Transverse colon (tissue), 4 donors: Measurements from ENCODE around the gene BMPR2. TPM values are rescaled to one million over a fixed set of nuclear protein-coding genes. Genes with fewer than 3 reads are reported as not detected.

Source experiments
- DNase-seq: peaks from one replicate; pipeline ENCODE4 v3.0.0-alpha.2; 2019
- H3K27ac ChIP-seq, 4 donors: fragments of 200-600 bp; sonication (generic); 2 replicates each; pipeline ENCODE4 v1.5.1; 2016 to 2018; ENCODE audit warnings: inconsistent platforms in 4 of 4
- H3K27me3 ChIP-seq: fragments of 200-600 bp; sonication (generic); 2 replicates; pipeline ENCODE4 v1.5.1; 2017; ENCODE audit warnings: inconsistent platforms
- H3K36me3 ChIP-seq, 4 donors: fragments of 200-600 bp; sonication (generic); 2 replicates each; pipeline ENCODE4 v1.5.1; 2017 to 2019; ENCODE audit warnings: inconsistent platforms in 4 of 4
- H3K4me1 ChIP-seq, 4 donors: fragments of 200-600 bp; sonication (generic); 2 replicates each; pipeline ENCODE4 v1.5.1; 2017 to 2020; ENCODE audit warnings: inconsistent platforms in 4 of 4
- H3K4me3 ChIP-seq, 4 donors: fragments of 200-600 bp; sonication (generic); 1 replicate in 1 of 4; 2 replicates in 3 of 4; pipeline versions ENCODE4 v1.5.1 to v1.6.1; 2017 to 2019; ENCODE audit warnings: inconsistent platforms in 4 of 4
- H3K9me3 ChIP-seq, 2 donors: fragments of 200-600 bp; sonication (generic); 2 replicates each; pipeline ENCODE4 v1.5.1; 2017 to 2019; ENCODE audit warnings: inconsistent platforms in 2 of 2
- EP300 ChIP-seq: sonication (generic); formaldehyde crosslinking; IDR thresholded peaks from one replicate; pipeline ENCODE4 v1.6.1; 2017; ENCODE audit warnings: antibody characterized with exemption, low read depth
- POLR2A ChIP-seq: fragments of 450-650 bp; IDR thresholded peaks from one replicate; pipeline ENCODE4 v1.6.1; 2016; ENCODE audit warnings: antibody characterized with exemption, mild to moderate bottlenecking, moderate library complexity
- POLR2AphosphoS5 ChIP-seq, 3 donors: sonication (generic); formaldehyde crosslinking; IDR thresholded peaks; one replicate each; pipeline ENCODE4 v1.6.1; 2016; ENCODE audit warnings: antibody characterized with exemption in 3 of 3
- WGBS, 2 donors: methylation state at CpG; one replicate each; pipeline ENCODE4 v1.1.5; 2018; ENCODE audit warnings: low coverage in 1 of 2; 5-methylcytosine and 5-hydroxymethylcytosine counted together
- in situ Hi-C, 4 donors: fragments of 200-750 bp; cut with MboI; loops; one replicate each; pipeline versions ENCODE4 v1.15.0 to v1.15.1; 2017; ENCODE audit warnings: low sequenced_read_pairs in 3 of 4, low pct_ligation_motif_present in 1 of 4, low pct_unique_long_range_greater_than_20kb in 1 of 4
- intact Hi-C: fragments of 100-400 bp; cut with DNase I; formaldehyde crosslinking; loops from one replicate; pipeline ENCODE4 v1.15.1; 2023; ENCODE audit warnings: low total_unique reads
- total RNA-seq, 4 donors: library from RNA; depleted of rRNA; stranded (reverse); fragments of >200 nt; gene quantifications; one replicate each; pipeline ENCODE4 v1.1.0, GENCODE V29; 2016
- TF ChIP-seq, protein P1 (sequence below), 5 experiments: fragments of 200-600 bp in 3 of 5; fragments of 450-650 bp in 2 of 5; sonication (generic) in 3 of 5; IDR thresholded peaks; 1 replicate in 2 of 5; 2 replicates in 3 of 5; pipeline ENCODE4 v1.5.1; 2016 to 2017; ENCODE audit warnings: antibody characterized with exemption in 5 of 5, inconsistent platforms in 3 of 5, mild to moderate bottlenecking in 2 of 5, moderate library complexity in 1 of 5

The BMPR2 gene
- total RNA-seq, 4 donors from 2014 or later = 16.5 to 40.5 (median 26.5) TPM

GRCh38 chr2:202339071-202339870, 36.9 kb upstream of the BMPR2 start:
- H3K36me3 ChIP-seq = no peaks in the 10 kb centered on the region
- no peak overlapping the region for H3K27ac ChIP-seq
- in situ Hi-C loops (no loop called here), intact Hi-C loops (no loop called here)
- no peaks in the 10 kb centered on the region for H3K4me1 ChIP-seq
- 35 to 64% methylated on average over 2 to 3 of the region's 3 CpGs for WGBS, 2 donors
- DNase-seq = no peak
- no peaks in the 10 kb centered on the region for H3K27me3 ChIP-seq
- TF ChIP-seq EP300 (no peak), POLR2AphosphoS5 (IDR thresholded peaks at IDR 0.05) (no peak), POLR2A (no peak)
- TF ChIP-seq, protein P1, sequence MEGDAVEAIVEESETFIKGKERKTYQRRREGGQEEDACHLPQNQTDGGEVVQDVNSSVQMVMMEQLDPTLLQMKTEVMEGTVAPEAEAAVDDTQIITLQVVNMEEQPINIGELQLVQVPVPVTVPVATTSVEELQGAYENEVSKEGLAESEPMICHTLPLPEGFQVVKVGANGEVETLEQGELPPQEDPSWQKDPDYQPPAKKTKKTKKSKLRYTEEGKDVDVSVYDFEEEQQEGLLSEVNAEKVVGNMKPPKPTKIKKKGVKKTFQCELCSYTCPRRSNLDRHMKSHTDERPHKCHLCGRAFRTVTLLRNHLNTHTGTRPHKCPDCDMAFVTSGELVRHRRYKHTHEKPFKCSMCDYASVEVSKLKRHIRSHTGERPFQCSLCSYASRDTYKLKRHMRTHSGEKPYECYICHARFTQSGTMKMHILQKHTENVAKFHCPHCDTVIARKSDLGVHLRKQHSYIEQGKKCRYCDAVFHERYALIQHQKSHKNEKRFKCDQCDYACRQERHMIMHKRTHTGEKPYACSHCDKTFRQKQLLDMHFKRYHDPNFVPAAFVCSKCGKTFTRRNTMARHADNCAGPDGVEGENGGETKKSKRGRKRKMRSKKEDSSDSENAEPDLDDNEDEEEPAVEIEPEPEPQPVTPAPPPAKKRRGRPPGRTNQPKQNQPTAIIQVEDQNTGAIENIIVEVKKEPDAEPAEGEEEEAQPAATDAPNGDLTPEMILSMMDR (IDR thresholded peaks at IDR 0.05) = no peak
- no peak overlapping the region for H3K4me3 ChIP-seq
- H3K9me3 ChIP-seq = no peaks in the 10 kb centered on the region

DNA sequence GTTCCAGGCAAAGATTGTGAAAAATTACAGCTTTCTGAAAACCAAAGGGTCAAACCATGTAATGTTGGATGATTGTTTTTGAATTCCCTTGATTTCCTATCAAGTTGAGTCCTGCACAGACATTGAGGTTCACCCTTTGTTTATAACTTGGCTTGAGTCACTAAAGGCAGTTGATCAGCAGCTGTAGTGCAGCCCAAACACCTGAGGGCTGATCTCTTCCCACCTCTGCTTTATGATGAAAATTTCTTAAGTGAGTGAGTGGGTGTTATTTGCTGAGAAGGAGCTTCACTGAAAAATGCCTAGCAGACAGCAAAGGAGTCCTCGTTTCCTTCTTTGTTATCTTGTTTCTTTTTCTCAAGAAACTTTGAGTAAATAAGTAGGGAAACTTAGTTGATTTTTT, 31.9 kb upstream of the BMPR2 start:
- no peak overlapping the region for H3K4me3 ChIP-seq
- no peaks in the 10 kb centered on the region for H3K9me3 ChIP-seq
- no peaks in the 10 kb centered on the region for H3K27me3 ChIP-seq
- no peak for DNase-seq
- WGBS, 2 donors = 50 to 58% methylated on average over 1 of the region's 1 CpG
- H3K36me3 ChIP-seq = no peaks in the 10 kb centered on the region
- H3K27ac ChIP-seq = no peak overlapping the region
- TF ChIP-seq EP300 (no peak), POLR2AphosphoS5 (IDR thresholded peaks at IDR 0.05) (no peak), POLR2A (no peak)
- TF ChIP-seq, protein P1 (IDR thresholded peaks at IDR 0.05) = no peak
- no peaks in the 10 kb centered on the region for H3K4me1 ChIP-seq
- intact Hi-C loops (no loop called here), in situ Hi-C loops (no loop called here)

DNA sequence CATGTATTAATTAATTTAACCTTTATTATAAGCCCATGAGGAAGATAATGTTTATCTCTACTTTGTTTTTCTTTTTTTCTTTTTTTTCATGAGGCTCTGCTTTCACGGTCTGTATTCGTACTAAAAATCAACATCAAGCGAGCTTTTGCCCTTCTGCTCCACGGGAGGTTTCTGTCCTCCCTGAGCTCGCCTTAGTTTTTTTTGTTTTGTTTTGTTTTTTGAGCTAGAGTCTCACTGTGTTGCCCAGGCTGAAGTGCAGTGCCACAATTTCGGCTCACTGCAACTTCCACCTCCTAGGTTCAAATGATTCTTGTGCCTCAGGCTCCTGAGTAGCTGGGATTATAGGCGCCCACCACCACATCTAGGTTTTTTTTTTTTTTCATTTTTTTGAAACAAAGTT, 29.9 kb upstream of the BMPR2 start:
- H3K4me3 ChIP-seq = no peak overlapping the region
- H3K27me3 ChIP-seq = no peaks in the 10 kb centered on the region
- H3K36me3 ChIP-seq = no peaks in the 10 kb centered on the region
- no peaks in the 10 kb centered on the region for H3K9me3 ChIP-seq
- WGBS, 2 donors = 92% methylated on average over 7 of the region's 7 CpGs
- H3K27ac ChIP-seq = no peak overlapping the region
- no peaks in the 10 kb centered on the region for H3K4me1 ChIP-seq
- intact Hi-C loops (no loop called here), in situ Hi-C loops (no loop called here)
- TF ChIP-seq, protein P1 (IDR thresholded peaks at IDR 0.05) = no peak
- TF ChIP-seq POLR2A (no peak), EP300 (no peak), POLR2AphosphoS5 (IDR thresholded peaks at IDR 0.05) (no peak)
- no peak for DNase-seq

DNA sequence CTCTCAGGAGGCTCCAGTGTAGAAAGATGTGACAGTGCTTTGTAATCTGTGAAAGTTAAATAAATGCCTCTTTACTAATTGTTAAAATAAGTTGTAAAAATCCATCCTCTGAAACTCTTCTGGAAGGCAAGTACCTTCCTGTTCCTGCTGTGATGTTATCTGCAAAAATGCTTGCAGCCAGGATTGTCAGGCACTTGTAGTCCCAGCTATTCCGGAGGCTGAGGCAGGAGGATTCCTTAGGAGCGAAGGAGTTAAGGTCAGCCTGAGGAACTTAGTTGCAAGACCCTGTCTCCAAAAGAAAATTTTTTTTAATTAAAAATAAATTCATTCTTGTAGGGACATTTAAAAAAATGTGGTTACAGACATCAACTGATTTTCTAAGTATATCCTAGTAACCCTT, 22.7 kb upstream of the BMPR2 start:
- 95 to 96% methylated on average over 2 of the region's 2 CpGs for WGBS, 2 donors
- Histone ChIP-seq H3K27me3 (no peaks in the 10 kb centered on the region), H3K36me3 (no peaks in the 10 kb centered on the region), H3K4me1 (no peaks in the 10 kb centered on the region), H3K9me3 (no peaks in the 10 kb centered on the region), H3K4me3 (no peak overlapping the region), H3K27ac (no peak overlapping the region)
- DNase-seq = no peak
- intact Hi-C loops = no loop called here
- in situ Hi-C loops = no loop called here
- TF ChIP-seq POLR2AphosphoS5 (IDR thresholded peaks at IDR 0.05) = no peak
- no peak for TF ChIP-seq EP300
- no peak for TF ChIP-seq POLR2A
- TF ChIP-seq, protein P1 (IDR thresholded peaks at IDR 0.05) = no peak
